ENCODE results near the gene CAMK1D.

The CAMK1D gene

DNA sequence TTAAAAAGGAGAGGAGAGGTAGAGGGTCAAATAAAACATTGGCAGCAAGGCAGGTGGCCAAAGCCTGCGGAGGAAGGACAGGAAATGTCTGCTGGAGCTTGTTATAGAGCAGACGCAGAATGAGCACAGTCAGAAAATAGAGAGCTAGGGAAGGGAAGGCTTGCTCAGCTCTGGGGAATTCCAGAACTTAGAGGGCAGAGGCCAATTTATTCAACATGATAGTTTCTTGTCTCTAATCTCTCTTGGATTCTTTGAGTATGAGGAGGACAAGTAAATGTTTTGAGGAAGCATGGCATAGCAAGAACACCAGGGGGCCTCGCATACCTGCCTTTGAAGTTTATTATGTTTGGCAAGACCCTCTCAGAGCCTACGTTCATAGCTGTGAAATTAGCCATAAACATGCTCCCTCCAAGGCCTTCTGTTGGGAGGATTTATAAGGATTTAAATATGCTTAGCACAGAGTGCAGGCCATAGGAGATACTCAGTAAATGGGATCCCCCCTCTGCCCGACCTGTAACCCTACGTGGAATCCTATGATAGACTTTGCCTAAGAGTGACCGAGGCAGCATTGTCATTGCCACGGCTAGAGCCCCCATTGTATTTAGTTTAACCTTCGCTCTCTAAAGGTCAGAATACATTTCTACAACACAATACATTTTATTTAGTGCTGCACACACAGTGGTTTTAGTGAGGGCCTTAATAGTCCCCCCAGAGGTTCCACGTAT, 358.3 kb downstream of the CAMK1D start (continued):
- TF ChIP-seq, protein P1, sequence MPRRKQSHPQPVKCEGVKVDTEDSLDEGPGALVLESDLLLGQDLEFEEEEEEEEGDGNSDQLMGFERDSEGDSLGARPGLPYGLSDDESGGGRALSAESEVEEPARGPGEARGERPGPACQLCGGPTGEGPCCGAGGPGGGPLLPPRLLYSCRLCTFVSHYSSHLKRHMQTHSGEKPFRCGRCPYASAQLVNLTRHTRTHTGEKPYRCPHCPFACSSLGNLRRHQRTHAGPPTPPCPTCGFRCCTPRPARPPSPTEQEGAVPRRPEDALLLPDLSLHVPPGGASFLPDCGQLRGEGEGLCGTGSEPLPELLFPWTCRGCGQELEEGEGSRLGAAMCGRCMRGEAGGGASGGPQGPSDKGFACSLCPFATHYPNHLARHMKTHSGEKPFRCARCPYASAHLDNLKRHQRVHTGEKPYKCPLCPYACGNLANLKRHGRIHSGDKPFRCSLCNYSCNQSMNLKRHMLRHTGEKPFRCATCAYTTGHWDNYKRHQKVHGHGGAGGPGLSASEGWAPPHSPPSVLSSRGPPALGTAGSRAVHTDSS (tag by site-specific recombination; IDR thresholded peaks at IDR 0.05), result peak; percentile 69
- no peak for TF ChIP-seq ZNF350 (tag by site-specific recombination; IDR thresholded peaks at IDR 0.05)
- TF ChIP-seq ZNF433 (tag by site-specific recombination; IDR thresholded peaks at IDR 0.05; ENCODE audit: low read depth), result no peak
- no peak for TF ChIP-seq ZNF404 (tag by site-specific recombination; IDR thresholded peaks at IDR 0.05)
- TF ChIP-seq OVOL3 (tag by site-specific recombination; IDR thresholded peaks at IDR 0.05), result no peak
- TF ChIP-seq, protein P2, sequence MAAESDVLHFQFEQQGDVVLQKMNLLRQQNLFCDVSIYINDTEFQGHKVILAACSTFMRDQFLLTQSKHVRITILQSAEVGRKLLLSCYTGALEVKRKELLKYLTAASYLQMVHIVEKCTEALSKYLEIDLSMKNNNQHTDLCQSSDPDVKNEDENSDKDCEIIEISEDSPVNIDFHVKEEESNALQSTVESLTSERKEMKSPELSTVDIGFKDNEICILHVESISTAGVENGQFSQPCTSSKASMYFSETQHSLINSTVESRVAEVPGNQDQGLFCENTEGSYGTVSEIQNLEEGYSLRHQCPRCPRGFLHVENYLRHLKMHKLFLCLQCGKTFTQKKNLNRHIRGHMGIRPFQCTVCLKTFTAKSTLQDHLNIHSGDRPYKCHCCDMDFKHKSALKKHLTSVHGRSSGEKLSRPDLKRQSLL (tag by site-specific recombination; IDR thresholded peaks at IDR 0.05), result peak; percentile 58
- TF ChIP-seq ZNF571 (tag by site-specific recombination; IDR thresholded peaks at IDR 0.05), result no peak
- TF ChIP-seq ZNF629 (tag by site-specific recombination; IDR thresholded peaks at IDR 0.05), result peak; percentile 76
- TF ChIP-seq KLF10 (tag by site-specific recombination; IDR thresholded peaks at IDR 0.05), result peak; percentile 57
- TF ChIP-seq TCF7L2 (IDR thresholded peaks at IDR 0.05; ENCODE audit: borderline replicate concordance, low read depth, low read length), result peak; percentile 91
- TF ChIP-seq, protein P3, sequence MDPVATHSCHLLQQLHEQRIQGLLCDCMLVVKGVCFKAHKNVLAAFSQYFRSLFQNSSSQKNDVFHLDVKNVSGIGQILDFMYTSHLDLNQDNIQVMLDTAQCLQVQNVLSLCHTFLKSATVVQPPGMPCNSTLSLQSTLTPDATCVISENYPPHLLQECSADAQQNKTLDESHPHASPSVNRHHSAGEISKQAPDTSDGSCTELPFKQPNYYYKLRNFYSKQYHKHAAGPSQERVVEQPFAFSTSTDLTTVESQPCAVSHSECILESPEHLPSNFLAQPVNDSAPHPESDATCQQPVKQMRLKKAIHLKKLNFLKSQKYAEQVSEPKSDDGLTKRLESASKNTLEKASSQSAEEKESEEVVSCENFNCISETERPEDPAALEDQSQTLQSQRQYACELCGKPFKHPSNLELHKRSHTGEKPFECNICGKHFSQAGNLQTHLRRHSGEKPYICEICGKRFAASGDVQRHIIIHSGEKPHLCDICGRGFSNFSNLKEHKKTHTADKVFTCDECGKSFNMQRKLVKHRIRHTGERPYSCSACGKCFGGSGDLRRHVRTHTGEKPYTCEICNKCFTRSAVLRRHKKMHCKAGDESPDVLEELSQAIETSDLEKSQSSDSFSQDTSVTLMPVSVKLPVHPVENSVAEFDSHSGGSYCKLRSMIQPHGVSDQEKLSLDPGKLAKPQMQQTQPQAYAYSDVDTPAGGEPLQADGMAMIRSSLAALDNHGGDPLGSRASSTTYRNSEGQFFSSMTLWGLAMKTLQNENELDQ (tag by site-specific recombination; IDR thresholded peaks at IDR 0.05; ENCODE audit: low read depth), result no peak
- peak; percentile 53; the same call in 1 of the 2 replicates for TF ChIP-seq ZSCAN30 (tag by site-specific recombination; IDR thresholded peaks at IDR 0.05)

DNA sequence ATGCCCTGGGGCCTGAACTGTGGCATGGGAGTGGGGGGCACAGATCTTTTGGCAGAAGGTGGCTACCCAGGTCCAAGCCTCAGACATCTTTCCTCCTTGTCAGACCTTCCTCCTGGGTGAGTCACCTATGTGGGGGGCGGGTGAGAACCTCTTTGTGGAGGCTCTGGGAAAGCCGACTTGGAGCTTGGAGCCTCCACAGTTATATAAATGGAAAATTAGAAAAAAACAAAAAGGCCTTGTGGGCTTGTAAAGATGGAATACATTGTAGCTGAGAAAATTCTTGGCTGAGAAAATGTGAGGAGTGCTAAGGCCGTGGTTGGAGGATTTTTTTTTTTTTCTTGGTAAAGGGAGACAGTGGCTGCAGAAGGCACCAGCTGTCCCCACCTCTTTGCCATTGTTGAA, 359.7 kb downstream of the CAMK1D start:
- Histone ChIP-seq H3K9me3 (ENCODE audit: control insufficient read depth, insufficient read depth, low read depth, low read length) (no peaks in the 10 kb centered on the region), H3K4me1 (ENCODE audit: control insufficient read depth, insufficient read depth, low read length) (peaks cover 22% of the 10 kb centered on the region), H3K4me3 (ENCODE audit: low read depth, low read length) (no peak overlapping the region), H3K36me3 (ENCODE audit: control insufficient read depth in 2 of 2, insufficient read depth in 1 of 2, low read length in 2 of 2) (no peaks in the 10 kb centered on the region), H3K27ac (ENCODE audit: extremely low read depth, low read depth, low read length) (no peak overlapping the region)
- TF ChIP-seq, protein P4, sequence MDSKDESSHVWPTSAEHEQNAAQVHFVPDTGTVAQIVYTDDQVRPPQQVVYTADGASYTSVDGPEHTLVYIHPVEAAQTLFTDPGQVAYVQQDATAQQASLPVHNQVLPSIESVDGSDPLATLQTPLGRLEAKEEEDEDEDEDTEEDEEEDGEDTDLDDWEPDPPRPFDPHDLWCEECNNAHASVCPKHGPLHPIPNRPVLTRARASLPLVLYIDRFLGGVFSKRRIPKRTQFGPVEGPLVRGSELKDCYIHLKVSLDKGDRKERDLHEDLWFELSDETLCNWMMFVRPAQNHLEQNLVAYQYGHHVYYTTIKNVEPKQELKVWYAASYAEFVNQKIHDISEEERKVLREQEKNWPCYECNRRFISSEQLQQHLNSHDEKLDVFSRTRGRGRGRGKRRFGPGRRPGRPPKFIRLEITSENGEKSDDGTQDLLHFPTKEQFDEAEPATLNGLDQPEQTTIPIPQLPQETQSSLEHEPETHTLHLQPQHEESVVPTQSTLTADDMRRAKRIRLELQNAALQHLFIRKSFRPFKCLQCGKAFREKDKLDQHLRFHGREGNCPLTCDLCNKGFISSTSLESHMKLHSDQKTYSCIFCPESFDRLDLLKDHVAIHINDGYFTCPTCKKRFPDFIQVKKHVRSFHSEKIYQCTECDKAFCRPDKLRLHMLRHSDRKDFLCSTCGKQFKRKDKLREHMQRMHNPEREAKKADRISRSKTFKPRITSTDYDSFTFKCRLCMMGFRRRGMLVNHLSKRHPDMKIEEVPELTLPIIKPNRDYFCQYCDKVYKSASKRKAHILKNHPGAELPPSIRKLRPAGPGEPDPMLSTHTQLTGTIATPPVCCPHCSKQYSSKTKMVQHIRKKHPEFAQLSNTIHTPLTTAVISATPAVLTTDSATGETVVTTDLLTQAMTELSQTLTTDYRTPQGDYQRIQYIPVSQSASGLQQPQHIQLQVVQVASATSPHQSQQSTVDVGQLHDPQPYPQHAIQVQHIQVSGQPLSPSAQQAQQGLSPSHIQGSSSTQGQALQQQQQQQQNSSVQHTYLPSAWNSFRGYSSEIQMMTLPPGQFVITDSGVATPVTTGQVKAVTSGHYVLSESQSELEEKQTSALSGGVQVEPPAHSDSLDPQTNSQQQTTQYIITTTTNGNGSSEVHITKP (tag by site-specific recombination; IDR thresholded peaks at IDR 0.05), result 0 out of 2 replicates have a peak, but pooled peaks have one; percentile 30
- TF ChIP-seq, protein P5, sequence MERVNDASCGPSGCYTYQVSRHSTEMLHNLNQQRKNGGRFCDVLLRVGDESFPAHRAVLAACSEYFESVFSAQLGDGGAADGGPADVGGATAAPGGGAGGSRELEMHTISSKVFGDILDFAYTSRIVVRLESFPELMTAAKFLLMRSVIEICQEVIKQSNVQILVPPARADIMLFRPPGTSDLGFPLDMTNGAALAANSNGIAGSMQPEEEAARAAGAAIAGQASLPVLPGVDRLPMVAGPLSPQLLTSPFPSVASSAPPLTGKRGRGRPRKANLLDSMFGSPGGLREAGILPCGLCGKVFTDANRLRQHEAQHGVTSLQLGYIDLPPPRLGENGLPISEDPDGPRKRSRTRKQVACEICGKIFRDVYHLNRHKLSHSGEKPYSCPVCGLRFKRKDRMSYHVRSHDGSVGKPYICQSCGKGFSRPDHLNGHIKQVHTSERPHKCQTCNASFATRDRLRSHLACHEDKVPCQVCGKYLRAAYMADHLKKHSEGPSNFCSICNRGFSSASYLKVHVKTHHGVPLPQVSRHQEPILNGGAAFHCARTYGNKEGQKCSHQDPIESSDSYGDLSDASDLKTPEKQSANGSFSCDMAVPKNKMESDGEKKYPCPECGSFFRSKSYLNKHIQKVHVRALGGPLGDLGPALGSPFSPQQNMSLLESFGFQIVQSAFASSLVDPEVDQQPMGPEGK (tag by site-specific recombination; IDR thresholded peaks at IDR 0.05), result peak; percentile 33; the same call in 1 of the 2 replicates
- TF ChIP-seq GLIS1 (tag by site-specific recombination; IDR thresholded peaks at IDR 0.05), result peak; percentile 73
- TF ChIP-seq ZFHX2 (tag by site-specific recombination; conservative IDR thresholded peaks at IDR 0.05), result no peak
- TF ChIP-seq ZNF335 (tag by site-specific recombination; conservative IDR thresholded peaks at IDR 0.05), result 0 out of 2 replicates have a peak, but pooled peaks have one; percentile 7
- ChIA-PET POLR2A (interaction anchor here (1.3 kb wide), 1 partner anchor 391 kb away, joined by 4 read pairs; the partner anchor contains the start of gene OPTN), CTCF (interaction anchor here (0.5 to 4.4 kb wide), 13 partner anchors 9 to 493 kb away, joined by 3 to 33 read pairs (median 7); no protein-coding TSS in a partner anchor)

Measured in HEK293 (cell line).